WTC11 (cell line): Measurements from ENCODE around the gene C2orf49.

ENCODE experiments used
- ETV6 ChIP-seq: sonication (generic); formaldehyde crosslinking; IDR thresholded peaks from 2 replicates; pipeline ENCODE4 v1.8.1; 2022; ENCODE audit warnings: mild to moderate bottlenecking, missing genetic modification reagents
- SP1 ChIP-seq: sonication (generic); formaldehyde crosslinking; conservative IDR thresholded peaks from 2 replicates; pipeline ENCODE4 v1.8.1; 2022; ENCODE audit warnings: missing genetic modification reagents
- ZNF423 ChIP-seq: fragments of 250-450 bp; sonication (Bioruptor Pico); IDR thresholded peaks from 2 replicates; pipeline ENCODE4 v2.1.2; 2022; ENCODE audit warnings: mild to moderate bottlenecking, moderate library complexity
- TF ChIP-seq, protein P1 (sequence below): fragments of 200-600 bp; IDR thresholded peaks from 2 replicates; pipeline ENCODE4 v1.8.0; 2022; ENCODE audit warnings: antibody characterized with exemption
- TF ChIP-seq, protein P2 (sequence below): fragments of 250-450 bp; sonication (Bioruptor Pico); IDR thresholded peaks from 2 replicates; pipeline ENCODE4 v1.9.0; 2021; ENCODE audit warnings: mild to moderate bottlenecking, borderline replicate concordance
- TF ChIP-seq, protein P3 (sequence below): sonication (generic); formaldehyde crosslinking; IDR thresholded peaks from 2 replicates; pipeline ENCODE4 v1.8.1; 2022; ENCODE audit warnings: missing genetic modification reagents, borderline replicate concordance
- TF ChIP-seq, protein P4 (sequence below): sonication (generic); formaldehyde crosslinking; IDR thresholded peaks from 2 replicates; pipeline ENCODE4 v1.8.0; 2023; ENCODE audit warnings: mild to moderate bottlenecking, missing genetic modification reagents

DNA sequence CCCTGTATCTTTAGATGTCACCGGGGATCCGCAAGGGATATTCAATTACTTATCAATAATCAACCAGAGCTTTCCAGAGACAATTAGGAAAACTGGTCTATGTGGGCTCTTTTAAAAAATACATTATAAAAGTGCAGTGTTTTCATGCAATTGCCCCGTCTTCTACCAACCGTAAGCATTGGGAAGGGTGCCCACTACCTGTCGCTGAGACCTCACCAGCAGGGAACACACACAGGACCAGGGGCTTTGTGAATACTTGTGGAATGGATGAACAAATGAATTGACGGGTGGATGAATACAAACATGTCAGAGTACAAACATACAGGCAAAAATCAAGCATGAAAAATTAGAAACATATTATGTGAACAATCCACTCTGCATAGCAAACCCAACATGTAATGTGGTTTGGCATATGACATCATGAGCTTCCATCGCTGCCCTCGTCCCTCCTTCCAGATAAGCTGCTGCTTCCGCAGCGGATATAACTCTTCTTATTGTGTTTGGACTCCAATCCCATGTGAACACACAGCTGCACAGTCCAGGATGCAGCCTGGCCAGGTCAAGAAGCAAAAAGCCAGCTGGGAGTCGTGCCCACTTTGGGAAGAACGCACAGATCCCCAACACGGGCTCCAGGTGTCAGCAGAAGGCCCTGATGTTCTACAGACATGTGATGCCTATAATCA lies 56.2 kb downstream of the C2orf49 start:
- TF ChIP-seq, protein P1, sequence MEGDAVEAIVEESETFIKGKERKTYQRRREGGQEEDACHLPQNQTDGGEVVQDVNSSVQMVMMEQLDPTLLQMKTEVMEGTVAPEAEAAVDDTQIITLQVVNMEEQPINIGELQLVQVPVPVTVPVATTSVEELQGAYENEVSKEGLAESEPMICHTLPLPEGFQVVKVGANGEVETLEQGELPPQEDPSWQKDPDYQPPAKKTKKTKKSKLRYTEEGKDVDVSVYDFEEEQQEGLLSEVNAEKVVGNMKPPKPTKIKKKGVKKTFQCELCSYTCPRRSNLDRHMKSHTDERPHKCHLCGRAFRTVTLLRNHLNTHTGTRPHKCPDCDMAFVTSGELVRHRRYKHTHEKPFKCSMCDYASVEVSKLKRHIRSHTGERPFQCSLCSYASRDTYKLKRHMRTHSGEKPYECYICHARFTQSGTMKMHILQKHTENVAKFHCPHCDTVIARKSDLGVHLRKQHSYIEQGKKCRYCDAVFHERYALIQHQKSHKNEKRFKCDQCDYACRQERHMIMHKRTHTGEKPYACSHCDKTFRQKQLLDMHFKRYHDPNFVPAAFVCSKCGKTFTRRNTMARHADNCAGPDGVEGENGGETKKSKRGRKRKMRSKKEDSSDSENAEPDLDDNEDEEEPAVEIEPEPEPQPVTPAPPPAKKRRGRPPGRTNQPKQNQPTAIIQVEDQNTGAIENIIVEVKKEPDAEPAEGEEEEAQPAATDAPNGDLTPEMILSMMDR, result no peak
- TF ChIP-seq ETV6, result no peak
- TF ChIP-seq SP1 (CRISPR knock-in tag), result no peak
- TF ChIP-seq, protein P2, sequence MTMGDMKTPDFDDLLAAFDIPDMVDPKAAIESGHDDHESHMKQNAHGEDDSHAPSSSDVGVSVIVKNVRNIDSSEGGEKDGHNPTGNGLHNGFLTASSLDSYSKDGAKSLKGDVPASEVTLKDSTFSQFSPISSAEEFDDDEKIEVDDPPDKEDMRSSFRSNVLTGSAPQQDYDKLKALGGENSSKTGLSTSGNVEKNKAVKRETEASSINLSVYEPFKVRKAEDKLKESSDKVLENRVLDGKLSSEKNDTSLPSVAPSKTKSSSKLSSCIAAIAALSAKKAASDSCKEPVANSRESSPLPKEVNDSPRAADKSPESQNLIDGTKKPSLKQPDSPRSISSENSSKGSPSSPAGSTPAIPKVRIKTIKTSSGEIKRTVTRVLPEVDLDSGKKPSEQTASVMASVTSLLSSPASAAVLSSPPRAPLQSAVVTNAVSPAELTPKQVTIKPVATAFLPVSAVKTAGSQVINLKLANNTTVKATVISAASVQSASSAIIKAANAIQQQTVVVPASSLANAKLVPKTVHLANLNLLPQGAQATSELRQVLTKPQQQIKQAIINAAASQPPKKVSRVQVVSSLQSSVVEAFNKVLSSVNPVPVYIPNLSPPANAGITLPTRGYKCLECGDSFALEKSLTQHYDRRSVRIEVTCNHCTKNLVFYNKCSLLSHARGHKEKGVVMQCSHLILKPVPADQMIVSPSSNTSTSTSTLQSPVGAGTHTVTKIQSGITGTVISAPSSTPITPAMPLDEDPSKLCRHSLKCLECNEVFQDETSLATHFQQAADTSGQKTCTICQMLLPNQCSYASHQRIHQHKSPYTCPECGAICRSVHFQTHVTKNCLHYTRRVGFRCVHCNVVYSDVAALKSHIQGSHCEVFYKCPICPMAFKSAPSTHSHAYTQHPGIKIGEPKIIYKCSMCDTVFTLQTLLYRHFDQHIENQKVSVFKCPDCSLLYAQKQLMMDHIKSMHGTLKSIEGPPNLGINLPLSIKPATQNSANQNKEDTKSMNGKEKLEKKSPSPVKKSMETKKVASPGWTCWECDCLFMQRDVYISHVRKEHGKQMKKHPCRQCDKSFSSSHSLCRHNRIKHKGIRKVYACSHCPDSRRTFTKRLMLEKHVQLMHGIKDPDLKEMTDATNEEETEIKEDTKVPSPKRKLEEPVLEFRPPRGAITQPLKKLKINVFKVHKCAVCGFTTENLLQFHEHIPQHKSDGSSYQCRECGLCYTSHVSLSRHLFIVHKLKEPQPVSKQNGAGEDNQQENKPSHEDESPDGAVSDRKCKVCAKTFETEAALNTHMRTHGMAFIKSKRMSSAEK (CRISPR knock-in tag), result no peak
- TF ChIP-seq, protein P3, sequence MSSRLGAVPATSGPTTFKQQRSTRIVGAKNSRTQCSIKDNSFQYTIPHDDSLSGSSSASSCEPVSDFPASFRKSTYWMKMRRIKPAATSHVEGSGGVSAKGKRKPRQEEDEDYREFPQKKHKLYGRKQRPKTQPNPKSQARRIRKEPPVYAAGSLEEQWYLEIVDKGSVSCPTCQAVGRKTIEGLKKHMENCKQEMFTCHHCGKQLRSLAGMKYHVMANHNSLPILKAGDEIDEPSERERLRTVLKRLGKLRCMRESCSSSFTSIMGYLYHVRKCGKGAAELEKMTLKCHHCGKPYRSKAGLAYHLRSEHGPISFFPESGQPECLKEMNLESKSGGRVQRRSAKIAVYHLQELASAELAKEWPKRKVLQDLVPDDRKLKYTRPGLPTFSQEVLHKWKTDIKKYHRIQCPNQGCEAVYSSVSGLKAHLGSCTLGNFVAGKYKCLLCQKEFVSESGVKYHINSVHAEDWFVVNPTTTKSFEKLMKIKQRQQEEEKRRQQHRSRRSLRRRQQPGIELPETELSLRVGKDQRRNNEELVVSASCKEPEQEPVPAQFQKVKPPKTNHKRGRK (CRISPR knock-in tag), result no peak
- TF ChIP-seq ZNF423, result no peak
- TF ChIP-seq, protein P4, sequence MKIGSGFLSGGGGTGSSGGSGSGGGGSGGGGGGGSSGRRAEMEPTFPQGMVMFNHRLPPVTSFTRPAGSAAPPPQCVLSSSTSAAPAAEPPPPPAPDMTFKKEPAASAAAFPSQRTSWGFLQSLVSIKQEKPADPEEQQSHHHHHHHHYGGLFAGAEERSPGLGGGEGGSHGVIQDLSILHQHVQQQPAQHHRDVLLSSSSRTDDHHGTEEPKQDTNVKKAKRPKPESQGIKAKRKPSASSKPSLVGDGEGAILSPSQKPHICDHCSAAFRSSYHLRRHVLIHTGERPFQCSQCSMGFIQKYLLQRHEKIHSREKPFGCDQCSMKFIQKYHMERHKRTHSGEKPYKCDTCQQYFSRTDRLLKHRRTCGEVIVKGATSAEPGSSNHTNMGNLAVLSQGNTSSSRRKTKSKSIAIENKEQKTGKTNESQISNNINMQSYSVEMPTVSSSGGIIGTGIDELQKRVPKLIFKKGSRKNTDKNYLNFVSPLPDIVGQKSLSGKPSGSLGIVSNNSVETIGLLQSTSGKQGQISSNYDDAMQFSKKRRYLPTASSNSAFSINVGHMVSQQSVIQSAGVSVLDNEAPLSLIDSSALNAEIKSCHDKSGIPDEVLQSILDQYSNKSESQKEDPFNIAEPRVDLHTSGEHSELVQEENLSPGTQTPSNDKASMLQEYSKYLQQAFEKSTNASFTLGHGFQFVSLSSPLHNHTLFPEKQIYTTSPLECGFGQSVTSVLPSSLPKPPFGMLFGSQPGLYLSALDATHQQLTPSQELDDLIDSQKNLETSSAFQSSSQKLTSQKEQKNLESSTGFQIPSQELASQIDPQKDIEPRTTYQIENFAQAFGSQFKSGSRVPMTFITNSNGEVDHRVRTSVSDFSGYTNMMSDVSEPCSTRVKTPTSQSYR (CRISPR knock-in tag), result no peak
